Measurements from ENCODE around the gene STAT4.

Gene STAT4

DNA sequence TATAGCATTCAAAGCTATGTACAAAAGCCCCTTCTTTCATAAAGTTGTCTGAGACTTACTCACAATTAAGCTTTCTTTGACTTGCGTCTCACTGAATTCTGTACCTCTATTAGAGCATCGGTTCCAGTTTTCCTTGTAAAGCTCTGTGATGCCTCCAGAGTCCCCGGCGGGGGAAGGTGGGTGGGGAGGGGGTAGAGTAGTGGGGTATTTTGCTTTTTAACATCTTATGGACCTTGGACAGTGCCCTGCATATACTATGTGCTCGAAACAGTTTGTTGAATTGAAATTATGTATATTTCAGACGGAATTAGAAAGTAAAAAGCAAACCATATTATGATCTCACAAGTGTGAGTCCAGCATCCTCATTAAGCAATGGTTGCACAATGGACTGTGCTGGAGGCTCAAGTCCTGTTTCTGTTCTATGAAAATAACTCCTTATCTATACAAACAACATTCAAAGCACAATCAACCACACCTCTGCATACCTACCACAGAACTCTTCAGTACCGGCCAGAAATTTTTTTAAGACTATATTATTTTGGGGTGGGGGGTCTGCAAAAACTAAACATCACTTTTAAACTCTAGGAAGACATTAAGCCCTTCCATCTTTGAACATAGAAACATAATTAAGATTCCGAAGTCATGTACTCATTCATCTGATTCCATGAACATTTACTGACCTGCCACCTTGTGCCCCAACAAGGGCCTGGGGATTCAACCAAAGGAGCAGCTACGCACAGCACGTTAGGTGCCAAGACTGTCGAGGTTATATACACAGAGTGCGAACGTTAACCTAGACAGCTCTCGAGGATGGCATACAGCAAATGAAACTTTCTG, 137.7 kb downstream of the STAT4 start:
- peak overlapping the region; percentile 86 for H3K27ac ChIP-seq (ENCODE audit: low read depth, low read length)
- peak overlapping the region; percentile 83 to 99 for H3K9ac ChIP-seq (ENCODE audit: low read depth in 1 of 2, low read length in 2 of 2)
- H3K4me3 ChIP-seq (ENCODE audit: low read depth in 1 of 2, low read length in 2 of 2): peak overlapping the region; percentile 91 to 99
- H3K27me3 ChIP-seq (ENCODE audit: control insufficient read depth in 1 of 2, insufficient read depth in 2 of 2, low read length in 2 of 2): no peaks in the 10 kb centered on the region
- no peaks in the 10 kb centered on the region for H3K9me3 ChIP-seq (ENCODE audit: control insufficient read depth in 1 of 2, low read length in 2 of 2)
- H3K4me1 ChIP-seq (ENCODE audit: control insufficient read depth in 1 of 2, insufficient read depth in 2 of 2, low read length in 2 of 2): peaks cover 20 to 23% of the 10 kb centered on the region in 2 donors
- peaks cover 20 to 29% of the 10 kb centered on the region in 2 donors for H3K36me3 ChIP-seq (ENCODE audit: control insufficient read depth in 1 of 2, insufficient read depth in 2 of 2, low read length in 2 of 2)

DNA sequence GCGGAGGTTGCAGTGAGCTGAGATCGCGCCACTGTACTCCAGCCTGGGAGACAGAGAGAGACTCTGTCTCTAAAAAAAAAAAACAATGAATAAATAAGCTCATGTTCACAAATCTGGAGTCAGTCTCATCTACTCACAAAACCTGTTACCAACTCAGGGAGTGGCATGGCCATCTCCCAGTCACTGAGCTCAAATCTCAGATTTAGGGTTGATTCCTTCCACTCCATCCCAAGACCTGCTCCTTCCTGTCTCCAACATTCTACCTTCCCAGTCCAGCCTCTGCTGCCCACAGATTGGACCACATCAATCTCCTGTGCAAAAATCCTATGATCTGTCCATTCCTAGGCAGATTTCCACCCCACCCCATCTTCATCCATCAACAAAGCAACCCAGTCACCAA, 138.4 kb downstream of the STAT4 start:
- Histone ChIP-seq H3K9ac (ENCODE audit: low read depth in 1 of 2, low read length in 2 of 2) (peak overlapping the region in 1 of 2 donors; percentile 83), H3K27me3 (ENCODE audit: control insufficient read depth in 1 of 2, insufficient read depth in 2 of 2, low read length in 2 of 2) (no peaks in the 10 kb centered on the region), H3K4me1 (ENCODE audit: control insufficient read depth in 1 of 2, insufficient read depth in 2 of 2, low read length in 2 of 2) (peaks cover 20 to 23% of the 10 kb centered on the region in 2 donors), H3K36me3 (ENCODE audit: control insufficient read depth in 1 of 2, insufficient read depth in 2 of 2, low read length in 2 of 2) (peaks cover 25 to 33% of the 10 kb centered on the region in 2 donors), H3K27ac (ENCODE audit: low read depth, low read length) (no peak overlapping the region), H3K9me3 (ENCODE audit: control insufficient read depth in 1 of 2, low read length in 2 of 2) (no peaks in the 10 kb centered on the region), H3K4me3 (ENCODE audit: low read depth in 1 of 2, low read length in 2 of 2) (peak overlapping the region; percentile 91 to 99)

DNA sequence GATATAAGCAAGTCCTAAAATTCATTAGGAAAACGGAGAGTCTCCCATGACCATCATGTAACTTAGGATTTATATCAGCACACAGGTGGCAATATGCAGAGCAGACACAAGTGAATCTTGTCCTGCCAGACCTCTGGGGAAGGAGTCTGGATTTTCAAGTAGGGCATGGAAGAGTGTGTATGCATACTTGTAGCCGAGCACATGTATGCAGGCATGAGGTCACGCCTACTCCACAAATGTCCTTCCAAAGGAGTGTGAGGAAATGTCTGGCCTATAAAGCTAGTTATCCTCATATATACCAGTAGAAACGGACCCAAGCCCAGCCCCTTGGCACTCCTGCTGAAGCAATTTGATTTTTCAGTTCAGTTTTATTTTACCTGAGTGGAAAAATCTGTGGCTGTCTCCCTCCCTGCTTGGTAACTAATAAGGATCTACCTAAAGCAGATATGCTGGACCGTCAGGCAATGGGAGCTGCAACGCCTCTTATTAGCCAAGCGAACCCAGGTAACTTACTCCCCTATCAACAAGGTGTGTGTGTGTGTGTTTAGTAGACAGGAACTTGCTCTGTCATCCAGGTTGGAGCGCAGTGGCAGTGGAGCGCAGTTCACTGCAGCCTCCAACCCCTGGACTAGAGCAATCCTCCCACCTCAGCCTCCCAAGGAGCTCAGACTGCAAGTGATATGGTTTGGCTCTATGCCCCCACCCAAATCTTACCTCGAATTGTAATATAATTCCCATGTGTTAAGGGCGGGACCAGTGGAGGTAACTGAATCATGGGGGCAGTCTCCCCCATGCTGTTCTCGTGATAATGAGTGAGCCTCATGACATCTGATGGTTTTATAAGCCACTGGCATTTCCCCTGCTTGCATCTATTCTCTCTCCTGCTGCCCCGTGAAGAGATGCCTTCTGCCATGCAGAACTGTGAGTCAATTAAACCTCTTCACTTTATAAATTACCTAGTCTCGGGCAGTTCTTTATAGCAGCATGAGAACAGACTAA, 139.6 kb downstream of the STAT4 start:
- Histone ChIP-seq H3K27ac (ENCODE audit: low read depth, low read length) (no peak overlapping the region), H3K4me3 (ENCODE audit: low read depth in 1 of 2, low read length in 2 of 2) (peak overlapping the region in 1 of 2 donors; percentile 18), H3K9ac (ENCODE audit: low read depth in 1 of 2, low read length in 2 of 2) (no peak overlapping the region), H3K4me1 (ENCODE audit: control insufficient read depth in 1 of 2, insufficient read depth in 2 of 2, low read length in 2 of 2) (peaks cover 20 to 23% of the 10 kb centered on the region in 2 donors), H3K9me3 (ENCODE audit: control insufficient read depth in 1 of 2, low read length in 2 of 2) (no peaks in the 10 kb centered on the region), H3K36me3 (ENCODE audit: control insufficient read depth in 1 of 2, insufficient read depth in 2 of 2, low read length in 2 of 2) (peaks cover 37 to 45% of the 10 kb centered on the region in 2 donors), H3K27me3 (ENCODE audit: control insufficient read depth in 1 of 2, insufficient read depth in 2 of 2, low read length in 2 of 2) (no peaks in the 10 kb centered on the region)

GRCh38 chr2:191009541-191010374, 141.0 kb downstream of the STAT4 start:
- Histone ChIP-seq H3K9ac (ENCODE audit: low read depth in 1 of 2, low read length in 2 of 2) (no peak overlapping the region), H3K4me3 (ENCODE audit: low read depth in 1 of 2, low read length in 2 of 2) (no peak overlapping the region), H3K27ac (ENCODE audit: low read depth, low read length) (no peak overlapping the region), H3K4me1 (ENCODE audit: control insufficient read depth in 1 of 2, insufficient read depth in 2 of 2, low read length in 2 of 2) (peaks cover 17 to 22% of the 10 kb centered on the region in 2 donors), H3K27me3 (ENCODE audit: control insufficient read depth in 1 of 2, insufficient read depth in 2 of 2, low read length in 2 of 2) (no peaks in the 10 kb centered on the region), H3K9me3 (ENCODE audit: control insufficient read depth in 1 of 2, low read length in 2 of 2) (no peaks in the 10 kb centered on the region), H3K36me3 (ENCODE audit: control insufficient read depth in 1 of 2, insufficient read depth in 2 of 2, low read length in 2 of 2) (peaks cover 51 to 59% of the 10 kb centered on the region in 2 donors)

- Histone ChIP-seq H3K9ac (ENCODE audit: low read depth in 1 of 2, low read length in 2 of 2) (no peak overlapping the region), H3K36me3 (ENCODE audit: control insufficient read depth in 1 of 2, insufficient read depth in 2 of 2, low read length in 2 of 2) (peaks cover 66 to 74% of the 10 kb centered on the region in 2 donors), H3K27ac (ENCODE audit: low read depth, low read length) (no peak overlapping the region), H3K9me3 (ENCODE audit: control insufficient read depth in 1 of 2, low read length in 2 of 2) (no peaks in the 10 kb centered on the region), H3K27me3 (ENCODE audit: control insufficient read depth in 1 of 2, insufficient read depth in 2 of 2, low read length in 2 of 2) (no peaks in the 10 kb centered on the region), H3K4me3 (ENCODE audit: low read depth in 1 of 2, low read length in 2 of 2) (no peak overlapping the region), H3K4me1 (ENCODE audit: control insufficient read depth in 1 of 2, insufficient read depth in 2 of 2, low read length in 2 of 2) (peaks cover 13 to 18% of the 10 kb centered on the region in 2 donors)
These were observed 142.5 kb downstream of the STAT4 start for GRCh38 chr2:191008286-191008685.

DNA sequence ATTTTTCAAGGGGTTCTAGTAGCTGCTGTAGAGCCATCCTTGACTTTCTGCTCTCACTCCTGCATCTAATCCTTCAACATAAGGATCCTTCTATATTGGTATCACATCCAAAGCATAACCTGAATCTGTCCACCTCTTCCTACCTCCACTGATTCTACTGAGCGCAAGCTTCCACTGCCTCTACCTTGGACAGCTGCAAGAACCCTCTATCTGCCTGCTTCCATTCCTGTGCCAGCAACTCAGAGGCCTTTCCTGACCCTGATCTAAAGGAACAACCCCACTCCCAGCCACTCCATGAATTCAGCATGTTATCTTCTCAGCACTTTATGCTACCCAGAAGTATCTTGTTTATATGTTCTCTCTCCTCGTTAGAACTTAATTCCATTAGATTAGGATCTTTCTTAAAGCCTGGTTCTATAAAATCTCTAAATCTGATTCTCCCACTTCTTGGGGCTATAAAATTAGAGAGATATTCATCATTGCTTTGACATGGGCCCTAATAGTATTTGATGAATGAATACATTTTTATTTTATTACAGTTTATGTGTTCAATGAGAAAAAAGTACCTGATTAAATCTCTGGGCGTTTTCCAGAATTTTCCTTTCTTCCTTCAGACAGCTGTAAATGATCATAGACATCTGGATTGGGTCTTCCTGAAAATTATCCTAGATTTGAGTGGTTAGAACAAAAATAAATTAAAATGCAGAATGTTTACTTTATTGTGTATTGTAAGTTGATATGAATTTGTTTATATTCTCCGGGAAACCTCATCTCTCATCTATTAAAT, 143.6 kb downstream of the STAT4 start:
- Histone ChIP-seq H3K9ac (ENCODE audit: low read depth in 1 of 2, low read length in 2 of 2) (no peak overlapping the region), H3K36me3 (ENCODE audit: control insufficient read depth in 1 of 2, insufficient read depth in 2 of 2, low read length in 2 of 2) (peaks cover 77 to 85% of the 10 kb centered on the region in 2 donors), H3K27me3 (ENCODE audit: control insufficient read depth in 1 of 2, insufficient read depth in 2 of 2, low read length in 2 of 2) (no peaks in the 10 kb centered on the region), H3K4me1 (ENCODE audit: control insufficient read depth in 1 of 2, insufficient read depth in 2 of 2, low read length in 2 of 2) (peaks cover 5 to 10% of the 10 kb centered on the region in 2 donors), H3K27ac (ENCODE audit: low read depth, low read length) (no peak overlapping the region), H3K4me3 (ENCODE audit: low read depth in 1 of 2, low read length in 2 of 2) (no peak overlapping the region), H3K9me3 (ENCODE audit: control insufficient read depth in 1 of 2, low read length in 2 of 2) (no peaks in the 10 kb centered on the region)

- Histone ChIP-seq H3K36me3 (ENCODE audit: control insufficient read depth in 1 of 2, insufficient read depth in 2 of 2, low read length in 2 of 2) (peaks cover 84 to 92% of the 10 kb centered on the region in 2 donors), H3K27ac (ENCODE audit: low read depth, low read length) (no peak overlapping the region), H3K9me3 (ENCODE audit: control insufficient read depth in 1 of 2, low read length in 2 of 2) (no peaks in the 10 kb centered on the region), H3K9ac (ENCODE audit: low read depth in 1 of 2, low read length in 2 of 2) (no peak overlapping the region), H3K4me1 (ENCODE audit: control insufficient read depth in 1 of 2, insufficient read depth in 2 of 2, low read length in 2 of 2) (peaks cover 5% of the 10 kb centered on the region in 2 donors), H3K27me3 (ENCODE audit: control insufficient read depth in 1 of 2, insufficient read depth in 2 of 2, low read length in 2 of 2) (no peaks in the 10 kb centered on the region), H3K4me3 (ENCODE audit: low read depth in 1 of 2, low read length in 2 of 2) (no peak overlapping the region)
These were observed 144.5 kb downstream of the STAT4 start for GRCh38 chr2:191006297-191006696.

DNA sequence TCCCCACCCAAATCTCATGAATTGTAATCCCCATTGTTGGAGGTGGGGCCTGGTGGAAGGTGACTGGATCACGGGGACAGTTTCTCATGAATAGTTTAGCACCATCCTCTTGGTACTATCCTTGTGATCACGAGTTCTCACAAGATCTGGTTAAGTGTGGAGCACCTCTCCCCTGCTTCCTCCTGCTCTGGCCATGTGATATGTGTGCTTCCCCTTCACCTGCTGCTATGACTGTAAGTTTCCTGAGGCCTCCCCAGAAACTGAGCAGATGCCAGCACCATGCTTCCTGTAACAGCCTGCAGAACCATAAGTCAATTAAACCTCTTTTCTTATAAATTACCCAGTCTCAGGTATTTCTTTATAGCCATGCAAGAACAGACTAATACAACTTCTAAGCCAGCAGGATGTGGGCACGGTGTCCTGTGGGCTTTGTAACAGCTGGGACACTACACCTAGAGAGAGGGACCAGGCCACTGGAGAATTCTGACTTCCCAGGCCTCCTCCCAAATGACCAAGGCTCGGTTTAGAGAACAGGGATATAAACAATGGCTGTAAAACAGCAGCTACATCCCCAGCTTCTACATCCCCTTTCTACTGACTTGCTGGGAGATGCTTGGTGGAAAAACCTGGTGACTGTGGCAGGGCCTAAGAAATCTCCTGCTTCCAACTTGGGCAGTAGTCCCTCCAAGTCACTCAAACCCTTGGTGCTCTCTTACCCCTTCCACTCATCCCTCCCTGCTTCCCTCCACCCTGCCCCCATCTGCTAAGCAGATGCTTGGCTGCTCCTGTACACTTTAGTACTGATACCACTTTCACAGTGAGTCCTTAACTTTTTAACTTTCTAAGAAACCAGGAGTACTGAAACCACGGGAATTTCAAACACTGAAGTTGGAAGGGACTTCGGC, 147.1 kb downstream of the STAT4 start:
- no peaks in the 10 kb centered on the region for H3K27me3 ChIP-seq (ENCODE audit: control insufficient read depth in 1 of 2, insufficient read depth in 2 of 2, low read length in 2 of 2)
- no peaks in the 10 kb centered on the region for H3K9me3 ChIP-seq (ENCODE audit: control insufficient read depth in 1 of 2, low read length in 2 of 2)
- H3K27ac ChIP-seq (ENCODE audit: low read depth, low read length): no peak overlapping the region
- no peaks in the 10 kb centered on the region for H3K4me1 ChIP-seq (ENCODE audit: control insufficient read depth in 1 of 2, insufficient read depth in 2 of 2, low read length in 2 of 2)
- peaks cover 97% of the 10 kb centered on the region in 2 donors for H3K36me3 ChIP-seq (ENCODE audit: control insufficient read depth in 1 of 2, insufficient read depth in 2 of 2, low read length in 2 of 2)
- no peak overlapping the region for H3K4me3 ChIP-seq (ENCODE audit: low read depth in 1 of 2, low read length in 2 of 2)
- H3K9ac ChIP-seq (ENCODE audit: low read depth in 1 of 2, low read length in 2 of 2): no peak overlapping the region

Measured in duodenal mucosa (tissue), 2 donors.